ENCODE results near the gene KCNH1. TPM values are rescaled to one million over a fixed set of nuclear protein-coding genes. Genes with fewer than 3 reads are reported as not detected.

Gene KCNH1
- total RNA-seq, 1 donor from 2014 or later: 0.10 TPM

GRCh38 chr1:210935905-210936304 is 198.0 kb downstream of the KCNH1 start:
- Mint-ChIP-seq H3K27me3 (ENCODE audit: unreplicated experiment) (no peaks in the 10 kb centered on the region), H3K4me3 (ENCODE audit: unreplicated experiment) (no peak overlapping the region), H3K36me3 (ENCODE audit: low read depth, unreplicated experiment) (no peaks in the 10 kb centered on the region), H3K27ac (ENCODE audit: unreplicated experiment) (no peak overlapping the region), H3K9me3 (ENCODE audit: unreplicated experiment) (no peaks in the 10 kb centered on the region), H3K4me1 (ENCODE audit: unreplicated experiment) (no peaks in the 10 kb centered on the region)
- no peak for DNase-seq (ENCODE audit: low spot score)
- TF ChIP-seq CTCF (IDR thresholded peaks at IDR 0.05; ENCODE audit: unreplicated experiment): no peak

DNA sequence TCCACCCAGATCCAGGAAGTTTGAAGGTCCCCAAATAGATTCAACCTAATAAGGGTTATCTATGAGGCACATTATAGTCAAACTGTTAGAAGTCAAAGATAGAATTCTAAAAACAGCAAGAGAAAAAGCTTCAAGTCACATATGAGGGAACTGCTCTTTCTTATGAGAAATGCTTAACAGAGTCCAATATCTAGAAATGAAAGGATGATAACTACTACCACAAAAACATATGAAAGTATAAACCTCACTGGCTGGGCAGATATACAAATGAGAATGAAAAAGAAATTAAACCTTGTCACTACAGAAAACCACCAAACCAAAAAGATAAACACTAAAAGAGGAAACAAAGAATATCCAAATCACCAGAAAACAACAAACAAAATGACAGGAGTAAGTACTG is 201.8 kb downstream of the KCNH1 start:
- Mint-ChIP-seq H3K27ac (ENCODE audit: unreplicated experiment) (no peak overlapping the region), H3K4me3 (ENCODE audit: unreplicated experiment) (no peak overlapping the region)
- DNase-seq (ENCODE audit: low spot score): no peak

DNA sequence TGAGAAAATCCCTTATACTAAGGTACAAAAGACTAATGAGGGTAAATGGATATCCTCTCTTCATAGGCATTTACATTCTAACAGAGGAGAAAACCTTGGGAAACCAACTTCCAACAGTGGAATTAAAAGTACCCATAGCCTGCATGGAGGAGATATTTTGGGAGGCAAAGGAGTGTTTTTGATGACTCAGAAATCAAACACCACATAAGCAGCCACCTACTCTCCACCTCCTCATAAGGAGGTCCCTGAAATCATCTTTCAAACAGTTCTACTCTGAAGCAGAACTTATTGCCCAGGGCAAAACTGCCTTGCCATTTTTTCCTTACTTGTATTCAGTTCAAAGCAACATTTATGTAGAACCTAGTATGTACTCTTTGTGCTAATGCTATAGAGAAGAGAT is 211.3 kb downstream of the KCNH1 start:
- H3K4me1 Mint-ChIP-seq (ENCODE audit: unreplicated experiment): peaks cover 3% of the 10 kb centered on the region
- no peak overlapping the region for H3K27ac Mint-ChIP-seq (ENCODE audit: unreplicated experiment)
- no peak overlapping the region for H3K4me3 Mint-ChIP-seq (ENCODE audit: unreplicated experiment)
- H3K36me3 Mint-ChIP-seq (ENCODE audit: low read depth, unreplicated experiment): no peaks in the 10 kb centered on the region
- no peaks in the 10 kb centered on the region for H3K9me3 Mint-ChIP-seq (ENCODE audit: unreplicated experiment)
- no peaks in the 10 kb centered on the region for H3K27me3 Mint-ChIP-seq (ENCODE audit: unreplicated experiment)
- no peak for TF ChIP-seq CTCF (IDR thresholded peaks at IDR 0.05; ENCODE audit: unreplicated experiment)
- no peak for DNase-seq (ENCODE audit: low spot score)

More for the DNA sequence above, 201.8 kb downstream of the KCNH1 start:
- H3K36me3 Mint-ChIP-seq (ENCODE audit: low read depth, unreplicated experiment): no peaks in the 10 kb centered on the region
- H3K4me1 Mint-ChIP-seq (ENCODE audit: unreplicated experiment): no peaks in the 10 kb centered on the region
- no peak for TF ChIP-seq CTCF (IDR thresholded peaks at IDR 0.05; ENCODE audit: unreplicated experiment)
- no peaks in the 10 kb centered on the region for H3K9me3 Mint-ChIP-seq (ENCODE audit: unreplicated experiment)
- no peaks in the 10 kb centered on the region for H3K27me3 Mint-ChIP-seq (ENCODE audit: unreplicated experiment)

GRCh38 chr1:210920716-210921694 is 212.9 kb downstream of the KCNH1 start:
- no peaks in the 10 kb centered on the region for H3K27me3 Mint-ChIP-seq (ENCODE audit: unreplicated experiment)

More at GRCh38 chr1:210920716-210921694, 212.9 kb downstream of the KCNH1 start:
- Mint-ChIP-seq H3K27ac (ENCODE audit: unreplicated experiment) (no peak overlapping the region), H3K4me1 (ENCODE audit: unreplicated experiment) (no peaks in the 10 kb centered on the region), H3K36me3 (ENCODE audit: low read depth, unreplicated experiment) (no peaks in the 10 kb centered on the region), H3K9me3 (ENCODE audit: unreplicated experiment) (no peaks in the 10 kb centered on the region), H3K4me3 (ENCODE audit: unreplicated experiment) (no peak overlapping the region)
- DNase-seq (ENCODE audit: low spot score): no peak
- no peak for TF ChIP-seq CTCF (IDR thresholded peaks at IDR 0.05; ENCODE audit: unreplicated experiment)

Data from endothelial cell (in vitro differentiated cells).